GM18861 (cell line): ENCODE measurements around the gene BDKRB2.

ENCODE experiments used
- ATAC-seq: cut with Tn5 transposase; IDR thresholded peaks from one replicate; pipeline ENCODE4 v1.9.1; 2021; ENCODE audit not compliant: unreplicated experiment

BDKRB2 gene

GRCh38 chr14:96268431-96269358, 64.1 kb downstream of the BDKRB2 start:
- no peak for ATAC-seq

DNA sequence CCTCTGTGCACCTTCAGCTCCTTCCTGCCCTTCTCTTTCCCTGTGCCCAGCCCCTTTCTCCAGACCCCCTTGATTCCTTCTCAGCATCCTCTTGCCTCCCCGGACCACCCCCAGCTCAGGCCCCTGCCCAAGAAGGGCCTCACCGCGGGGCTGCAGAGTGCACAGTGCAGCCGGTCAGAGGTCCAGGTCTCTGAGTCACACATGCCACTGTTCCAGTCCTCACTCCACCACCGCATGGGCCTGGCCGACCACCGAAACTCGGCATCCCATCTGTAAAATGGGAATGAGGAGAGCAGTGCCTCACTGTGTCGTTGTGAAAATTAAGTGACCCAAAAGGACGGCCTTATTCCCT, 64.7 kb downstream of the BDKRB2 start:
- ATAC-seq, result no peak

- ATAC-seq, result no peak
Measured at GRCh38 chr14:96270565-96271420, 66.2 kb downstream of the BDKRB2 start.

DNA sequence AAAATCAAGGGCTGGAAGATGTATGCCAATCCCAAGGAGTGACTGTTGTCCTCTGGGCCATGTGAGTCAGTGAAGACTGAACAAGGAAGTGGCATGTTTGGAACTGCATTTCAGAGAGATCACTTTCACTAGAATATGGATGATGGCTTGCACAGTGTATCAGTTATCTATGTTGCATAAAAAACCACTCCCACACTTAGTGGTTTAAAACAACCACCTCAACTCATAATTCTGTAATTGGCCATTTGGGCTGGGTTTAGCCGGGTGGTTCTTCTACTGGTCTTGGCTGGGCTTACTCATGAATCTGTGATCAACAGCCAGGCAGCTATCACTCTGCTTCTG, 66.8 kb downstream of the BDKRB2 start:
- ATAC-seq, result no peak

GRCh38 chr14:96272777-96273473, 68.3 kb downstream of the BDKRB2 start:
- ATAC-seq, result no peak

DNA sequence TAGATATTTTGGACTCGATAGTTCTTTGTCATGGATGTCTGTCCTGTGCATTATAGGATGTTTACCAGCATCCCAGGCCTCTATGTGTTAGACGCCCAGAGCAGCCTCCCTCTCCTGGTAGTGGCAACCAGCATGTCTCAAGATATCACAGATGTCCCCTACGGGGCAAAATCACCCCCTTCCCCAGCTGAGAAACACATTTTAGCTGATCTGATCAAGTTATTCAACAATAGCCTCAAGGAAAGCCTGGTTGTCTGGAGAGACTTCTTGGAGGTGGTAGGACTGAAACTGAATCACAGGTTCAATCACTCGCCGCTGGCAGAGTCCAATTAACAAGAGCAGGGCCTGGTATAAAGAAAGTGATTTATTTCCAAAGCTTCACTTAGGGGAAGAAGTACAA, 69.0 kb downstream of the BDKRB2 start:
- ATAC-seq, result no peak

DNA sequence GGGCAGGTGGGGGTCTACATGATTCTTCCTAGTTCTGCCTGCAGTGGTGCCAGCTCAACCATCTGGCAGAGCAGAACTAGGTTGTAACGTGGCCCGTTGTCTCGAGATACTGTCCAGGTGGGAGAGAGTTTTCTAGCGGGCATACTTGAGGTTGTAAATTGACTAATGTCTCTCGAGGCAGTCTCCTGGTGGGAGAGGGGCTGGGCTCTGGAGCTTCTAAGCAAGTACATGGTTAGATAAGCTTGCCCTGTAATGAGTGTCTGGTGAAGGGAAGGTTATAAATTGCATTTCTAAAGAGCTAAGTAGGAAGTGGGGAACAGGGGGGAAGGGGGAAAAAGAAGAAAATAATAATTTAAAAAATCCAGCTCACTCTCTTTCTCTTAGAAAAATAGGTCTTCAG, 69.5 kb downstream of the BDKRB2 start:
- ATAC-seq, result no peak

DNA sequence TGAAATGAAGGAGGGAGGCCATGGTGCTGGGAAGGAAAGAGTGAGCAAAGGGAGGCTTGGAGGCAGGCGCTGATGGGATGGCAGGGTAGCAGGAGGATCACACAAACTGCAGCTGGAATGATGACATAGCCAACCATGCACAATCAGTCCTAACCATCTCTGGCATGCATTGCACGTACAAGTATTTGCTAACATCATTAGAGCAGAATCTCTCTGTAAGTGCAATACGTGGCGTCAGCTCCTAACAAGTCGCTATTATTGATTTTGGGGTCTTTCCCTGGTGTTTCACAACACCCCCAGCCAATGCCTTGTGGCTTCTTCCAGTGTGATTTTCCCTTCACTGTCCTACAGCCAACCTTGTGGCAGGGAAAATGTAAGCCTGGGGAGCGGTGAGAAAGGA, 69.9 kb downstream of the BDKRB2 start:
- ATAC-seq, result no peak

DNA sequence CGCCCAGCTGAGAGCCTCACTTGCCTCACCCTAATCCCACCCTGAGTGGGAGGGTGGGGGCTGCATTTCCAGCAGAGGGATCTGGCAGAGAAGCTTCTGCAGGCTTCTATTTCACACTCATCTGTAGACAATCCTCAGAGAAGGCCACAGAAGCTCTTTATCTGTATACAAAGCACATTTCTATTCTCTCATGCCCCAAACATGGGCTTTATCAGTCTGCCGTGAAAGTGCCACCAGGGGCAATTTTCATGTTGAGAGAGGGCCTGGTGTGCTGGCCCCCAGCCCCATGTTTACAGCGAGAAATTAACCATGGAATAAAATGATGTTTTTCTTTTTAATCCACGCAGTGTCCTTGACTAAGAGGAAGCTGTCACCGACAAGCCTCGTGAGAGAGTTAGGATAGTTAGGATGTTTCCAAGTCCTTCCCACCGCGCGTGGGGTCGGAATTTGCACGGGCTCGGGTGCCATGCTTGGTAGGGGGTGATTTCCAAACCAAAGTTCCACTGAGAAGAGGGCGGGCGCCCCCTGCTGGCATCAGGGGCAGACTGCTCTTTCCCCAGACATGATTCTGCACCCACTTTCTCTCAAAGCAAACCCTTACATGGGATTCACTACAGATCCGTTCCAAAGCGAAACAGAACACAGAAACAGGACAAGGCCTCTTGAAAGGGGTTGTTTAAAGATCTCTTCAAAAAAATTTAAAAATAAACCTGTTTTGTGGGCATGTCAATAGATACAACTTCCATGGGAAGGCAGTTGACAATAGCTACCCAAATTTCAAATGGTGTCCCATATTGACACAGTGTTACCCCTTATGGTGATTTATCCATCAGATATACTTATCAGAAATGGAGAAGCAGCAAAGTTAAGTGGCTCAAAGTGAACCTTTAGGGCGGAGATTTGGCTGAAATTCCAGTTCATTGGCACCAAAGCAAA, 70.8 kb downstream of the BDKRB2 start:
- ATAC-seq, result no peak

GRCh38 chr14:96277890-96278289, 73.3 kb downstream of the BDKRB2 start:
- ATAC-seq, result no peak

DNA sequence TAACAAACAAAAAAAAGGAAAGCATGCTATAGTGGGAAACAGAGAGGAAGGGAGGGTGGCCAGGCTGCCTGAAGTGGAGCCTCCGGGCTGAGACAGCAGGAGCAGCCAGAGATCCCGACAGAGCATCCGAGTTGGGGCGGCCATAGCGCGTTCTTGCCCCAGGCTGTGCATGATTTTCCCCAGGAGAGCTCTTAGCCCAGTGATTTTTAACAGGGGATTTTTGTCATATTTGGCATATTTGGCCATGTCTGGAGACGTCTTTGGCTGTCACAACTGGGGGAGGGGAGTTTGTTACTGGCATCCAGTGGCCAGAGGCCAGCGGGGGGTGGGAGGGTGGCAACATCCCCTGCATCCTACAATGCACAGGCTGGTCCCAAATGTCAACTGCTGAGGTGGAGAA, 74.9 kb downstream of the BDKRB2 start:
- ATAC-seq, result no peak

GRCh38 chr14:96280104-96280503, 75.5 kb downstream of the BDKRB2 start:
- ATAC-seq, result no peak

DNA sequence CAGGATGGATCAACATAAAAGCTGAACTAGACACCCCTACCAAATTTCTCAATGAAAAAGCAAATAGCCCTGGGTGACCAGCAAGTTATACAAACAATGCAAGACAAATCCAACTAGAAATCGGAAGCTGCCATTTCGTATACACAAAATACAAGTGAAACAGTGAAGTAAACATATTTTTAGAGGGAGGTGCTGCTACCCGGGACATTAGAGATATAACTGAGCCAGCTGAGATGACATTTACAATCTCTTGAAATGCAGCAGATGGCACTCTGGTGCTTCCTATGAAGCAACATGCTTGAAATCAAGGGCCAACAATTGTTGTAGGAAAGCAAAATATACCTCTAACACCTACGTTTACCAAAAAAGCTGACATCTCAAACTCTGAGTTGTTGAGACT, 76.8 kb downstream of the BDKRB2 start:
- no peak for ATAC-seq

- ATAC-seq, result no peak
Measured at GRCh38 chr14:96284008-96284407, 79.4 kb downstream of the BDKRB2 start.

DNA sequence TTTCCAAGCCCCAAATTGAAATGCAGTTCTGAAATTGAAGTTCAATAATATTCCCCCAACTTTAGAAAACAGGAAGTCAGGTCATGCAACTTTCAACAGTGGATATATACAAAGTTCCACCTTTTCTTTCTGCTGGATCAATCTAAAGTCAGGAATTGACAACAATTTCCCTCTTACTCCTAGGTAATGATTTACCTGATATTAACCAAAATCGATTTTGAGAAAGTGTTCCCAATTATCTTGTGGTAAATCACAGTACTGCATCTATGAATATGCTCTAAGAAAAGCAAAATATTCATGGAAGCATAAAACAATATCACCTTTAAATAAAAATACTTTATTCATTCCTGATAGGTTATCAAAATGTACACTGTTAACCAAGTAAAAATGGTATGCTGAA, 79.8 kb downstream of the BDKRB2 start:
- ATAC-seq, result no peak

GRCh38 chr14:96285667-96286066, 81.0 kb downstream of the BDKRB2 start:
- no peak for ATAC-seq

GRCh38 chr14:96286251-96286650, 81.6 kb downstream of the BDKRB2 start:
- no peak for ATAC-seq

GRCh38 chr14:96287856-96288255, 83.2 kb downstream of the BDKRB2 start:
- no peak for ATAC-seq
